HL-60/S4 treated with phorbol 12-myristate 13-acetate at 8.2 ng/mL for 4 days and 3 days (cell line): ENCODE measurements around the gene LRRN2.
"Not testable (repeated sequence)": the region's sequence is repeated elsewhere in the genome, so short reads cannot be mapped to it uniquely, and the experiment has no call there.

Source experiments
- in situ Hi-C: fragments of 300-500 bp; cut with MboI; formaldehyde crosslinking; loops from 2 replicates; pipeline ENCODE4 v1.15.0; 2022; ENCODE audit warnings: low sequenced_read_pairs

LRRN2 gene

DNA sequence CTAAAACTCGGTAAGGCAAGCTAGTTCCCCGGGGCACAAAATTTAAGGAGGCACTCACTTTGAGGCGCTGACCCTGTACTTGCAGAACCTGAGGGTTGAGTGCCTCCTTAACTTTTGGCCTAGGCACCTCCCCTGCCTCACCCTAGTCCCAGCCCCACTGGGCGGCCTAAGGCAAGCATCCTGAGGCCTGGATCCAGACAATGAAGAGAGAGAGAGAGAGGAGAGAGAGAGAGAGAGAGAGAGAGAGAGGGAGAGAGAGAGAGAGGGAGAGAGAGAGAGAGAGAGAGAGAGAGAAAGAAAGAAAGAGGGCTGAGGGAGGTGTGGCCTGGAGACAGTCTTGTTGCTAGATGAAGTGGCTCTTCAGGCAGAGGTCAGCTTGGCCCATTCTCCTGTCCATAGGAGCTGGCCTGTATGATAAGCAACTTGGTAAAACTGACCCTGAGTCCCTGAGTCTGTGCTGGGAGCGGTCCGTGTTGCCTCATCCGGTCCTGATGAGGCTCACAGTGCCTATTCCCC is 7.4 kb upstream of the LRRN2 start:
- in situ Hi-C loops: no loop called here

DNA sequence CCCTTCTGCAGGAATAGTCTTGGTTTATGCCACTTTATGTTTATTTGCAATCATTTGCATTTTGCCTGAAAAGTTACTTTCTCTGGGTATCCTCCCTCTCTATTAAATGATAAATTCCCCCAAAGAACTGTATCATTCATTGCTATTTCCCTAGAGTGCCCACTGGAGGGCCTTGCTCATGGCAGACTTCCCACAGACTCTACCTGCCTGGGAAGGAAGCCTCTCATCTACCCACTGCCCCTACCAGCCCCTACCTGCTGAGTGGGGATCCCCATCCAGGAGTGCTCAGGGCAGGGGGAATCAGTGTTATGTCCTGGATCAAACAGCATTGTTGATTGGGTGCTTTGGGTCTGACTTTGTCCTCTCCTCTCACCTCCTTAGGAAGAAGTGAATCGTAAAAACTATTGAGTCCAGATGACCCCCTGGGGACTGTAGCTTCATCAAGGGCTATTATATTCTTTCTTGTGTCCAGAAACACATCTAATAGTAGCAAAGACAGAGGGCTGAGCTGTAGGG is 6.8 kb upstream of the LRRN2 start:
- in situ Hi-C loops: no loop called here

DNA sequence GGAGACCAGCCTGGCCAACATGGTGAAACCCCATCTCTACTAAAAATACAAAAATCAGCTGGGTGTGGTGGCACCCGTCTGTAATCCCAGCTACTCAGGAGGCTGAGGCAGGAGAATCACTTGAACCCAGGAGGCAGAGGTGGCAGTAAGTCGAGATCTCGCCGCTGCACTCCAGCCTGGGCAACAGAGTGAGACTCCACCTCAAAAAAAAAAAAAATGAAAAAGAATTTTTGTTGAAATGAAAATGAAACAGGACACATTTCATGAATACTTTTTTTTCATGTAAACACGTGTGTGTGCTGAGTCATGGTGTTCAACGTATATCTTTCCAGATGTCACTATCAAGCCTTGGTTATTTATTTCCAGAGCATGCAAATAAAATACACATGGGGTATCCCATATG is 5.8 kb upstream of the LRRN2 start:
- in situ Hi-C loops: not testable (repeated sequence)

DNA sequence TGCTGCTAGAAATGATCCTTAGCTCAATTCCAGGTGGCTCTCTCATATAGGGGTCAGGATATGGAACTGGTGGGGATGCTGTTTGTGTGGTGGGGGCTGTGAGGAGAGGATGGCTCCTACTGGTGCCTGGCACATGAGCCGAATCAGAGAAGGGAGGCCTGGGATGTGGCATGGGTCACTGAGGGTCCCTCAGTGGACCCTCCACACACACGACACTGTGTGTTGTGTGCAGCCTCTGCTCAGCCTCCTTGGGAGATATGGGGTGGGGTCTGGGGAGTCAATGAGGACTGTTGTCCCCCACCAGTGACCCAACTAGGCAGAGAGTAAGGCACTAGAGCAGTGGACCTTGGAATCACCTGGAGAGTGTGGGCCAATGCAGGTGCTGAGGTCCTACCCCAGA is 3.2 kb upstream of the LRRN2 start:
- in situ Hi-C loops: no loop called here

DNA sequence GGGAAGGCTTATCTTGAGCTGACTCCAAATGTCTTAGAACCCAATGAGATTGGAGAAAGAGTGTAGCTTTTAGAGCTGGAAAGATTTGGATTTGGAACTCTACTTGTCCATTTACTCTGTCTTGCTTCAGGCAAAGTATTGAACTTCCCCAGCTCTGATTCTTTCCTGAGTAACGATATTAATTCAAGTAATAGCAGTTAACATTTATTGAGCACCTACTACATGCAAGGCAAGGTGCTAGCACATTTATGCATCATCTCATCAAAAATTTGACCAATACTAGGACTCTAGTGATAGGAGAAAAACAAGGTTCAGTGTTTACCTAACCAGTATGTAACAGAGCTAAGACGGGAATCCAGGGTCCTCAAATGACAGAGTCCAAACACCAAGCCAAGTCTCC is 2.5 kb upstream of the LRRN2 start:
- in situ Hi-C loops: no loop called here

DNA sequence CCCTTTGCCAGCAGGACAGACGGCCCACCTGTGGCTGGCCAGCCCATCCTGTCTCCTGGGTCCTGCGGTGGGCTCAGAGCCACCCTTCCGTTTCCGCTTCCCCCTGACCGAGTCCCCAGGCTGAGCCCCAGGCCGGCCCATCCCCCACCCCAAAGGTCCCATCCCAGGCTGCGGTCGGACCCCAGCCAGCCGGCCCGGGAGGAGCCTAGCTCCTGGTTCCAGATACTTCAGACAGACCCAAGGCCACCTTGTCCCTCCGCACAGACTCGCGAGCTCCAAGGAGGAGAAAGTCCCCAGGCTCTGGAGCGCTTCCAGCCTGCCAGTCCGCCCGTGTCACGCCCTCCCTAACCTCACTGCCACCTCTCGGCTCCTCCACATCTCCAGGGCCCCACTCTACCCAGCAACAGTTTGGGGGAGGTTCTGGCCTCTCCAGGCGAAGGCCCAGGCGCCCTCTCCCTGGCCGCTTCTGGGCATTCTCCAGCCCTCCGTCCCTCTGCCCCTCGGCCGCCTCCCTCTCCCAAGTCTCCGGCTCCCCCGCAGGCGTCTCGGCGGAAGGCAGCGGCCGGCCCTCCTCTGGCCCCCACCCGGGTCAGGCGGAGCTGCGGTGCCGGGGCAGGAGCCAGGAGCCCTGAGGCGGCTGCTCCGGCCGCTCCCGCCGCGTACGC is 835 bp downstream of the LRRN2 start:
- in situ Hi-C loops: no loop called here

DNA sequence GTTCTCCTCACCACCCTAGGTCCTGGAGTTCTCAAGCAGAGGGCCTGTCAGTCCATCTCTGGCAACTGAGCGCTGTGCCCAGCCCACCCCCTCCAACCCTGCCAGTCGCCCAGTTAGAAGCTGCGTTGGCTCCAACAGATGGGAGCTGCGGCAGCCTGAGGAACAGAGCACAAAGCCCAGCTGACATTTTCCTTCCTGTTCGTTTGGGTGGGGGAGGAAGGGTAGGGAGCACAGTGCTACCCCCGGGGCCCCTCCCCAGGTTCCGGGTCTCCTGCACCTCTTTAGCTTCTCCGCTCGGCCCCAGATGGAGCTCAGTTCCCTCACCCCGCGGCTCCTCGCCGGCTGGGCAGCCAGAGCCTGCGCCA is 1.4 kb downstream of the LRRN2 start:
- in situ Hi-C loops: no loop called here

DNA sequence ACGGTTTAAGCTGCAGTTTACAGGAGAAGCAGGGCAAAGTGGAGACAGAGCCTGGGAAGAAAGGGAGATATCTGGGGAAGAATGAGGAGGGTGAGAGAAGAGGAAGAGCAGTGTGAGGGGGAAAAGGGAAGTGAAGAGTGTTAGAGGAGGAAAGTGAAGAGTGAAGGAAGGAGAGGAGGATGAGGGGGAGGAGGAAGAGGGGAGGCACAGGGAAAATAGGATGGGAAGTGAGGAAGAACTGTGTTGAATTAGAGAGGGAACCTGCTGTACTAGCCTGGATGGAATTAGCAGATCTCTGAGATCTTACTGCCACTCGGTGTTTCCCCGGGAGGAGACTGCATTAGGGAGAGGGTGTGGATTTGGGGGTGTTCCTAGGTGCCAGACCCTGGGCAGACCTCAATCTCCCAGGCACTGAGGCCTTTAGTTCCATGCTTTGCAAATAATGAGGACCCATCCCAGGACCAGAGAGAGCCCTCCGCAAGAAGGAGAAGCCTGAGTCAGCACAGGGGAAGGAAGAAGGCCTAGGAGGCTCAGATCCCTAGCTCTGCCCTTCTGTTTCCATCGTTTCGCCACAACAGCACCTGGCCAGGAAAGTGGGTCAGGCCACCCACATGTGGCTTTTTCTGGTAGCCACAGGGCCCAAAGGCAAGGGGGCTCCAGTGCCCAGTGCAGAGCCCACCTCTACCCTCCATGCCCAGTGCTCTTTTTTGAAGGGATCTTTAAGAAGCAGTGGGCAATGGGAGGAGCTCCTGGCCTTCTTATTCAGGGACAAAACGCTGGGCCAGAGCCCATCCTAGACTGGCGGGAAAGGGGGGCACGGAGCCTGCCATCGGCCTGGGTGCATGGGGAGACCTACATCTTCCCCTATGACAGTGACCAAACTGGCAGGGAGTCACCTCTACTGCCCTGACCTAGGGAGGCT is 2.0 kb downstream of the LRRN2 start:
- in situ Hi-C loops: no loop called here

DNA sequence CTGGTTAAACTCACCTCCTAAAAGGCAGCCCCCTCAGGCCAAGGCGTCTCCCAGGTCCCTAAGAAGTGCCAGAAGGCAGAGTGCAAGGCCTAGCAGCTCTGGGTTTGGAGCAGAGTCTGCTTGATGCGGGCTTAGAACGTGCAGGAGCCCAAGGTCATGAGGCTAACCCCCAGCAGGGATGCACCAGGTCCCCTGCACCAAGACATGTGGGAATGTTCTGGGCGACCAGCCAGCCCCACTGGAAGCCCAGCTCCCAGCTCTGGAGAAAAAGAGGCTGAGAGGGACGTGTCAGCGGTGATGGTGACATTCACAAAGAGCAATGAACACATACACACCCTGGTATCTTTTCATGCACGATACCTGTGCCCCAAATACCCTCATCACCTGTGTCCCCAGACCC is 5.1 kb downstream of the LRRN2 start:
- in situ Hi-C loops: no loop called here

DNA sequence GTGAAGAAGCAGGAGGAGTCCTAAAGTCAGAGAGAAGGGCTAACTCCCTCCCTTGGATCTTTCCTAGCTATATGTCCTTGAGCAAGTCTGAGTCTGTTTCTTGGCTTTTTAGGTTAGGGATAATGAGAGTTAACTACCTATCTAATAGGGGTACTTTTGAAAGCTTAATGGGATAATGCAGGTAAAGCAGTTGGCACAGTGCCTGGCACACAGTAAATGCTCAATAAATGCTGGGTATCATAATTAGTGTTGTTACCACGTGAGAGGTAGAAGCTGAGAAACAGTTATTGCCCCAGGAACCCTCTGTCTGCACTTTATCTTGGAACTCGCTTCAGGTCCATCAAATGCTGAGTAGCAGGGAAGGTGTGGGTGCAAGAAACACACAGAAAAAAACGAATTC is 5.5 kb downstream of the LRRN2 start:
- in situ Hi-C loops: no loop called here

DNA sequence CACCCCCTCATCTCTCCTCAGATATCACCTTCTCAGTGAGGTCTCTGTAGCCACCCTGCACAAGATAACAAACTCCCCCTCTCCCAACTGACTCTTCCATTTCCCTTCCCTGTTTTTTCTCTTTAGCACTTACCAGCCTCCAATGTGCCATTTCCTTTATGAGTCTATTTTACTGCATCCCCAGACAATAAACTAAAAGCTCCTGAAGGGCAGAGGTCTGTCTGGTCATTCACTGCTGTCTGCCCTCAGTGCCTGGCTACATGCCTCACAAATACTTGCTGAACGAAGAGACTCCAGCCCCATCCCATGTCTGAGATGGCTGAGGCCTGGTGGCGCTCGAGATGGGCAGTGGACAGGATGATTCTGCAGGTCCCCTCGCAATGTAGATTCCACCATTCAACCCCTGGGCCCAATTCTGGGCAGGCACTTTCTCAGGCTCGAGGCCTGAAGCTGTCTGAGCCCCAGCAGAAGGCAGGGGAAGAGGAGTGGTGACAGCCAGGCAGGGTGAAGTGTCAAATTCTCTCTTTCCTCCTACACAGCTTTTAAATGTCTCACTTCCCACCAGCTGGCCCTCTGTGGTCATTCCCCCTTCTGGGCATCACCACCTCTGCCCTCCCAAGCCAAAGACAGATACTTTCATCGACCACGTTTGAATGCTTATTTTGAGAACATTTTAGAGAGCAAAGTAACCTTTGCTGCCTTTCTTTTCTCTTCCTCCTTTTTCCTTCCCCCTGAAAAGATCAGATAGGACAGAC is 6.6 kb downstream of the LRRN2 start:
- in situ Hi-C loops: no loop called here

DNA sequence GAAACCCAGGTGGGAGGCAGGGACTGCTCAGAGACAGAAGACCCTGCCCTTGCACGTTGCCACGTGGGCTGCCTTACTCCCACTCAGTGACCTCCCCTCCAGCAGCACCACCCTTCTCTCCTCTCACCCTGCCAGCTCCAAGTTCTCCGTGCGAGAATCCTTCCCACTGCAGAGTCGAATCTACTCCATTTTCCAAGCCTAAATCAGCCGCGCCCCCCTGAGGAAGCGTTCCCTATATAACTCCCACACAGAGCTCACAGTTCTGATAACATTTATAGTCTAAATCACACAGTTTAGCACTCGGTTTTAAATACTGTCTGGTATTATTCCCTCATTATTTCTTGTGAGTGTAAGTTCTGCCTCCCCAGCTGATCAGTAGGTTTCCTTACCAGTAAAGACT is 7.7 kb downstream of the LRRN2 start:
- in situ Hi-C loops: no loop called here

DNA sequence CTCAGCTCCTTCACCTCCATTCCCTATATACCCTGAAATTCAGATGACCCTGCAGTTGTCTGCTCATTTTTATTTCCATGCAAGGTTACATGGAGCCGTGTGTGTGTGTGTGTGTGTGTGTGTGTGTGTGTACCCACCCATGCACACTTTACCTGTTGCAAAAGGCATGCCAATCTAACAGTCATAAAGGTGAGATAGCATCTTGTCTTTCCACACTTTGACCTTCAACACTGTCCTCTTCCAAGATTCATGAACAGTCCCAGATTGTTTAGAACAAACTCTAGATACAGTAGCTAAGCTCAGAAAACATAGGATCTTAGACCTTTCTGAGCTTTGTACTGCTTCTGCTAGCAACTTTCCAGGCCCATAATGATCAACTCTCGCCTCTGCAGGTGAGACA is 9.5 kb downstream of the LRRN2 start:
- in situ Hi-C loops: no loop called here

DNA sequence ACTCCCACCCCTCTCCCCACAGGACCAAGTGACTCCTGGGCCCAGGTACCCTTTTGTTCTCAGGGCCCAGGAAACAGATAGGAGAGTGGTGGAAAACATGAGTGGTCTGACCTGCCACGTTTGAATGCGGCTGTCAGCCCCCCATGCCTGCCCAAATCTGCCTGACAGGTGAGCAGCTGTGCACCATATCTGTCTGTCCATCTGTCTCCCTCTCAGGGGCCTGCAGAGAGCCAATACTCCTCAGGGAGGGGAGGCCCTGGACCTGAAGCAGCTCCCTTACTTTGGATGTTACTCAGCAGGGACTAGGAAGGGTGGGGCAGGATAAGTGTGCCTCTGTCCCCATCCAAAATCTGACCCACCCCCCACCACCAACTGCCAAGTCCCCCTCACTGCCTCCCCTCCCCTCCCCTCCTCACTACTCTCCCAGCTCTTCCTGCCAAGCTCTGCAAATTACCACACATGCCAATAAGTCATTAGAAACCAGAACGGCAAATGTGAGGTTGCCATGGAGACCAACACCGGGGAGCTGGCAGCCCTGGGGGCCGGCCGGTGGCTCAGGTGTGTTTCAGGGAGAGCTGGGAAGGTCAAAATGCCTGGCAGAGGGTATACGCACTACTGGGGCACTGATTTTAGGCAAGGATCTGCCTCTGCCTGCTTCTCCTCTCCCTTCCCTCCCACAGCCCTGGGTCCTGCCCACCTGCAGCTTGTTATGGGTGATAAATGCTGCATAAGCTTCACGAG is 11.5 kb downstream of the LRRN2 start:
- in situ Hi-C loops: no loop called here

DNA sequence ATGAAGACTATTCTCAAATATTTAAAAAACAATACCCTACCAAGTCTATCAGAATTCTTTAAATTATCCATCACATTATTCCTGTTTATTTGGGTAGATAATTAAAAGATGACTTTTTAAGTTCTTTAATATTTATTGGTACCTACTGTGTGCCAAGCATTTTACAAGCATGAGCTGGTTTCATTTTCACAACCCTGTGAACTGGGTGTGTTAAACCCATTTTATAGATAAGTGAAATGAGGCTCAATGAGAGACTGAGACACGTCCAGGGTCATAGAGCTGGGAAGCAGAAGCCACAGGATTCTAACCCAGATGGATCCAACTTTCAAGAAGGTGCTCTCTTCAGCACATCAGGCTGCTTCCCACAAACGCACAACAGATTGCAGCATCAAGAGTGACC is 12.3 kb downstream of the LRRN2 start:
- in situ Hi-C loops: no loop called here

DNA sequence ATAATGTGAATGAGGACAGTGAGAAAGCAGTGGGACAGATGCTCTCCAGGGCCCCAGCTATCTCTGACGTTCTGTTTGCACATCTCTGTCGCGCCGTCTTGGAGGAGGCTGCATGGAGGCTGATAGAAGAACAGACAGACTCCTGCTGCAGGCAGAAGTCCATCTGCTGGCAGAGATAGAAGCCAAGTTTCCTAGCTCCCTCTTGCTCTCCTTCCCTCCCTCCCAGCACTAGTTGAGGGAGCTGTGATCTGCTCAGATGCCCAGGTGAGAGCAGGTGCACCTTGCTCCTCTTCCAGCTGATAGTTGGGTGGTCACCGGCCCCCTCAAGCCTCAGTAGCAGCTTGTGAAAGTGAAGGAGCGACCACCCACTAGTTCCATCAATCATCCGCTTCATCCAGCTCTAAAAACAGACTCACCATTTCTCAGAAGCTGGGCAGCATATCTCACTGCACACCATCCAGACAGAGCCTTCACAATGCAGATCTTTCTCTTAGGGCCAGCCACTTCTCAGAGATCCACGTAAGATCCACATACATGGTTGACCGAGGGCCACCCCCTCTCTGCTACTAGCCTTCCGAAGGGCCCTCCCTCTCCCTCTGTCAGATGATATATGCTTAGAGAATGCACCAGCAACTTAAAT is 12.9 kb downstream of the LRRN2 start:
- in situ Hi-C loops: no loop called here

DNA sequence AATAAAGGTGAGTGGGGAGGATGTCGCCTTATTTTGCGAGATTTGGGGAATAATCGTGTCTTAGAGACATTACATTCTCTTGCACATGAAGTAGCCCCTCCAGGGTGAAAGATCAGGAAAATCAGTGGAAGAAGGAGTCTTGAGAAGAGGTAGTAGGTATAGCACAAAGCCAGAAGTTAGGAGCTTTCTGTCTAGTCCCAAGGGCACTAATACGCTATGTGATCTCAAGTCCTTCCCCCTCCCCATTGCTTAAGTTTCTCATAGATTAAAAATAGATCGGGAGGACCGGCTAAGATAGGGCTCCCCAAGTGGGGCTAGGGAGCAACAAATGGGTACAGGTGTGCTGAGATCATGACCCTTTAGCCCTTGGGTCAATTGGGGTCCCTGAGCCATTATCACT is 13.5 kb downstream of the LRRN2 start:
- in situ Hi-C loops: no loop called here

DNA sequence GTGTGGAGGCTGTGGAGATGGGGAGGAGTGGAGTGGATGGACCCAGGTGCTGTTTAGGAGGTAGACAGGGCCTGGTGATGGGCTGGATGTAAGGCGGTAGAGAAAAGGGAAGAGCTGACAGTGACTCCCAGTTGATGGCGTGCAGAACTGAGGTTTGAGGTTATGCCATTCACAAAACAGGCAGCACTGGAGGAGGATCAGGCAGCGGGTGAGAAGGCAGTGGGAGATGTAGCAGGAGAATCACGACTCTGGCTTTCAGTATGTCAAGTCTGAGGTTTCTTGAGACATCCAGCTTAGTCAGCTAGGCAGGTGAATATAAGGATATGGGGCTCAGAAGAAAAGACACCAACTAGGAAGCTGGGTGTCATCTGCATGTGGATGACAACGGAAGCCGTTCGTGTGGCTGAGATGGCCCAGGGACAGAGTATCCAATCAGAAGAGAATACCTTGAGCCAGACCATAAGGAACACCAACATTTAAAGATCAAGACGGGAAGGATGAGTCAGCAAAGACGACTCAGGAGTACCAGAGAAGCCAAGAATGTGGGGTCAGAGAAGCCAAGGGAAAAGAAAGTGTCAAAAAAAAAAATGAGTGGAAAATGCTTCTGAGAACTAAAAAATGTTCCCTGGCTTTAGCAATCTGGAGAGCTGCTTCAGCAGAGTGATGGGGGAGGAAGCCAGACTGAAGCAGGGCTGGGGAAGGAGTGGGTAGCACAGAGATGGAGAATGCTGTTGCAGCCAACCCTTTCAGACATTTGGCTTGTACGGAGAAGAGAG is 15.2 kb downstream of the LRRN2 start:
- in situ Hi-C loops: no loop called here

DNA sequence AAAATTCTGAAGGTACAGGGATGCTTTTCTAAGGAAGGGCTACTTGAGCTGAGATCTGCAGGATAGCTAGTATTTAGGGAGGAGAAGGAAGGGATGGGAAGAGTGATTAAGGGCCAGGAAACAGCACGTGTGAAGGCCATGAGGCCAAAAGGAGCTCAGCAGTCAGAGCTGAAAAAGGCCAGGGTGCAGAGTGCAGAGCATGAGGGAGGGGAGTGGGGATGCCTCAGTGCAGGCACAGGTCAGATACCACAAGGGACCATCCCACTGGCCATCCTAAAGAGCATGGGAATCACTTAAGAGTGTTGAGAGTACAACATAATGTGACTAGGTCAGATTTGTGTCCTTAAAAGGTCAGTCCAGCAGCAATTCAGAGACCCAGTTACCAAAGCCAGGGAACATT is 16.0 kb downstream of the LRRN2 start:
- in situ Hi-C loops: no loop called here

DNA sequence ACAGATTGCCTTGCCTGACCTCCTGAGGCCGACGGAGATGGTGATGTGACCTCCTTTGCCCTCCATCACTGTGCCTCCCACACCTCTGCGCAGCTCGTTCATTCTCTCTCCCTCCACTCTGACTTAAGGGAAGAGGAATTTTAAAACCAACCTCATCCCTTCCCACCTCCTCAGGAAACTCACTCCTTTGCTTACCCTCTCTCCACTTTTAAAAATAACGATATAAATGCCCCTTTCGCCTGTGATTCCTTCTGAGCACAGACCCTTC is 21.2 kb downstream of the LRRN2 start:
- in situ Hi-C loops: no loop called here
